ENCODE measurements around the gene PRDX6.
"Not testable (repeated sequence)": the region's sequence is repeated elsewhere in the genome, so short reads cannot be mapped to it uniquely, and the experiment has no call there.

PRDX6 gene

DNA sequence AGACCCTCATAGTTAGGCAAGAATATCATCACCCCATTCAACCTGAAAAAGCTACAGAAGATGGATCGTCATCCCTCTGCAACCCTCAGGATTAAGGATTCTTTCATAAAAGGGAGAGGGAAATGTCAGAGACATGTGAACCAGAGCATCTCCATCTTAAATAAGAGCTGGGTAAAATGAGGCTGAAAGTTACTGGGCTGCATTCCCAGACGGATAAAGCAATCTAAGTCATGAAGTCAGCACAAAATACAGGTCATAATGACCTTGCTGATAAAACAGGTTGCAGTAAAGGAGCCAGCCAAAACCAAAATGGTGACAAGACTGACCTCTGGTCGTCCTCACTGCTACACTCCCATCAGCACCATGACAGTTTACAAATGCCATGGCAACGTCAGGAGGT lies 22.6 kb downstream of the PRDX6 start:
- DNase-seq (ENCODE audit: low read depth), result no peak

- DNase-seq (ENCODE audit: low read depth), result no peak
Observed at GRCh38 chr1:173502104-173502503, 25.0 kb downstream of the PRDX6 start.

GRCh38 chr1:173503391-173503790 lies 26.3 kb downstream of the PRDX6 start:
- DNase-seq (ENCODE audit: low read depth), result no peak

DNA sequence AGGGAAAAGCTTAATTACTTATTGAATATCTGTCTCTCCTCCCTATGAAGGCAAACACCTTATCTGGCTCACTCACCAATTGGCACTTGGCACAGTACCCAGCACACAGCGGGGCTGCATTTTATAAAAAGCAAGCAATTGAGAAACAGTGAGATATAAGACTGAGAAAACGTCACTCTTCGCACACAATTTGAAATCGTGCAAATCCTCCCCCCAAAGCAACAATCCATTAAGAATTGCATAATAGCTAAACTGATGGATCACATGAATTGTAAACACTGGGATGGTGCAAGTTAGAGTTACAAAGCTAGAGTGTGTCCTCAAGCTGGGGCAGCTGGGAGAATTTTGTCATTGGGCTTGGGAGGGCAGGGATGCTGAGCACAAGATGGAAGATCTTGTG lies 27.1 kb downstream of the PRDX6 start:
- no peak for DNase-seq (ENCODE audit: low read depth)

DNA sequence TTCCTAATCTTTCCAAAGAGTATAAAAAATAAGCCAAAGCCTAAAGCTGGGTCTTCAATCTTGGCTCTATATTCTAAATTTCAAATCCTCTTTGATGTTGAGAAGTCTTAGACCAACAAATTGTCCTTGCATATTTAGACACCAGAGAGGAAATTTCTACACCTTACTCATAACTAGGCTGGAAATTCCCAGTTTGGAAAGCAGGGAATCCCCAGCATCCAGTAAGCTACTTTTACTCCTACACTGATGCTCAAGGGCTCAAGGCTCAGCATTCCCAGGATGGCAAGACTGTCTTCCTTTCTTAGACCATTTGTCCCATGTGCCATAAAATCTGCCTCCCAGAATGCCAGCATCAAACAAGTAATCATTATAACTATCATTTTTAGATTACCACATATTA lies 28.3 kb downstream of the PRDX6 start:
- DNase-seq (ENCODE audit: low read depth), result no peak

DNA sequence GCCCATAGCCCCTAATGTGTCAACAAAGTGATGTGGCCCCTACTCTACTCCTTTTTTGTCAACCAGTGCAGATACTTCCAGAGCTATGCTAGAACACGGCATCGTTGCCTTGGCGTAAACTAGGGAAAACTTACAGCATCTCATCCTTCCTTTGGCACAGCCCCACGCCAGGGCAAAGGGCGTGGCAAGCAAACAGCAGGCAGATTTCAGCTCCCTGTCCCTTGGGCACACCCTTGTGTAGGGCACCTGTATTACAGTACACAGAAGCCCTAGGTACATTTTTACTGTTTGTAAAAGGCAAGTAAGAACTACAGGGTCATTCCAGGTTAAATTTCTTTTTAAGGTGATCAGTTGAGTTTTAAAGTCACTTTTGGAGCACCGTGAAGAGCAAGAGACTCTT lies 29.3 kb downstream of the PRDX6 start:
- DNase-seq (ENCODE audit: low read depth), result no peak

DNA sequence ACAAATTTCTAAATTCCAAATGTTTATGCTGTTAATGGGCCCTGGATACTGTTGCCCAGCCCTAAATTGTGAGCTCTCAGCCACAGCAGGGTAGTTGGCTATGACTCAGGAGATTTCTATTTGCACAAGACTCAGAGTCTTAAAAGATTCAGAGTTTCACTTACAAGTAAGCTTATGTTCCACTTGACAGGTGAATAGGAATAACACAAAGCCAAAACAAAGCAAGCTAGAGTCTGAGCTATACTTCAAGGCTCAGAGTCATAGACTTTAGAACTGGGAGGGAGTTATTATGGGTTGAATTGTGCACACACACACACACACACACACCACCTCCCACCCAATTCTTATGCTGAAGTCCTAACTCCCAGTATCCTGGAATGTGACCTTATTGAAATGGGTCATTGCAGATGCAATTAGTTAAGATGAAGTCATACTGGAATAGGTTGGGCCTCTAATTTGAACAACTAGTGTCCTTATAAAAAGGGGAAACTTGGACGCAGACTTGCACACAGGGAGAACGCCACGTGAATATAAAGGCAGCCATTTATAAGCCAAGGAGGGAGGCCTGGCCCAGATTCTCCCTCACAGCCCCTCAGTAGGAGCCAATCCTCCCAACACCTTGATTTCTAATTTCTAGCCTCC lies 30.2 kb downstream of the PRDX6 start:
- DNase-seq (ENCODE audit: low read depth), result no peak

GRCh38 chr1:173507847-173508209 lies 30.7 kb downstream of the PRDX6 start:
- no peak for DNase-seq (ENCODE audit: low read depth)

DNA sequence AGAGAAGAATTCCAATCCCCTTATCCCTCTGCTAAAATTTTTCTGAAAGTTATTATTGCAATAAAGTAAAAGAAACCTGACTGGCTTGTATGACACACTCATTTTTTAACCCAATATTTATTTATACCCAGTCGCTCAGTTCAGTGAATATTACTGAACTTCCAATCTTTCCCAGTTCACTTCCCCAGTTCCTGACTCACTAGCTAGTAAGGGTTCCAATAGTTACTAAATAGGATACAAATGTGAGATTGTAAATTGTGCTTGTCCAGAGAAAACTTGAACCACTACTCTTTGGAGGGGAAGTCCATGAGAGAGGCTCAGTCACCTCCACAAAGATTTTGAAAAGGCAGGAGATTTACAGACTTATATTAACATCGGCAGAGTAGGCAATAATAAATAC lies 31.4 kb downstream of the PRDX6 start:
- no peak for DNase-seq (ENCODE audit: low read depth)

- no peak for DNase-seq (ENCODE audit: low read depth)
Observed at GRCh38 chr1:173509797-173510196, 32.7 kb downstream of the PRDX6 start.

DNA sequence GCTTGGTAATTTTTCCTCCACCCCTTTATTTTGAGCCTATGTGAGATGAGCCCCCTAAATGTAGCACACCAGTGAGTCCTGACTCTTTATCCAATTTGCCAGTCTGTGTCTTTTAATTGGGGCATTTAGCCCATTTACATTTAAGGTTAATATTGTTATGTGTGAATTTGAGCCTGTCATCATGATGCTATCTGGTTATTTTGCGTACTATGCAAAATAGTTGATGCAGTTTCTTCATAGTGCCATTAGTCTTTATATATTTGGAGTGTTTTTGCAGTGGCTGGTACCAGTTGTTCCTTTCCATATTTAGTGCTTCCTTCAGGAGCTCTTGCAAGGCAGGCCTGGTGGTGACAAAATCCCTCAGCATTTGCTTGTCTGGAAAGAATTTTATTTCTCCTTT lies 37.4 kb downstream of the PRDX6 start:
- not testable (repeated sequence) for DNase-seq (ENCODE audit: low read depth)

- DNase-seq (ENCODE audit: low read depth), result no peak
Observed at GRCh38 chr1:173520799-173521198, 43.7 kb downstream of the PRDX6 start.

- DNase-seq (ENCODE audit: low read depth), result no peak
Observed at GRCh38 chr1:173523329-173523728, 46.2 kb downstream of the PRDX6 start.

- DNase-seq (ENCODE audit: low read depth), result no peak
Observed at GRCh38 chr1:173525926-173526325, 48.8 kb downstream of the PRDX6 start.

- DNase-seq (ENCODE audit: low read depth), result no peak
Observed at GRCh38 chr1:173527151-173527826, 50.2 kb downstream of the PRDX6 start.

DNA sequence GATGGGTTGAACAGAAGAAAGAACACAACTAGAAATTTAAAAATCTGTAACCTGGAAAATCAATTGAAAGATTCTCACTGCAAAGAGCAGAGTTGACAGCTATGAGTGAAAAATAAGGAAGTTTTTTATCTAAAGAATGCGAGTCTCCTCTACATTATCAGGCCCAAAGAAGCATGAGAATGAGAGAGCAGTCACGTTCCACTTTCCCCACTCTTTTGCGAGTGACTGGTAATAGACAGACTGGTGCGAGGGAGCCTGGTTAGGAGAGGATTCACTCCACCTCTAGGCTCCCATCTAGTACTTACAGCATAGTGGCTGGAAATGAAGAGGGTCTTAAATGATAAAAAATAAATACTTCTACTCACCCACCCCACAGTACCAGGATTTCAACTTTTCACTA lies 52.0 kb downstream of the PRDX6 start:
- DNase-seq (ENCODE audit: low read depth), result no peak

GRCh38 chr1:173530795-173531693 lies 53.9 kb downstream of the PRDX6 start:
- no peak for DNase-seq (ENCODE audit: low read depth)

- DNase-seq (ENCODE audit: low read depth), result no peak
Observed at GRCh38 chr1:173532237-173532636, 55.1 kb downstream of the PRDX6 start.

DNA sequence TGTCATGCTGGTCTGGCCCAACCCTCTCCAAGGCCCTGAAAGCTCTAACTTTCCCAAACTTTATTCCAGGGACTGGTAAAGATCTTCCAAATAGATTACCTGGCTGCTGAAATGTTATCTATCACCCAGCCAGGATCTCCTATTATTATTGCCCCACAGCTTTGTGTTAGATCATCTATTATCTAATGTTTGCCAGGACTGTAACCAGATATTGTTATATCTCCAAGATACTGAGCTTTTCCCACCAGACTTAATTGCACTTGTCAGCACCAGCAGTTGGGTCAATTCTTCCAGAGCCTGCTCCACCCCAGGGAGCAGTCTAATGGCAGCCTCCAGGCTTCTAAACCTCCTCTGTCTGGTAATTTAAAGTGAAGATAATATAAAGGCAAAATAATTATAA lies 59.1 kb downstream of the PRDX6 start:
- DNase-seq (ENCODE audit: low read depth), result no peak
